Fibroblast of skin of back (primary cell): Measurements from ENCODE around the gene CPLANE2.
"Not testable (repeated sequence)": the region's sequence is repeated elsewhere in the genome, so short reads cannot be mapped to it uniquely, and the experiment has no call there.

Source experiments
- DNase-seq: peaks from one replicate; pipeline ENCODE4 v3.0.0-alpha.2; 2013

Gene CPLANE2

GRCh38 chr1:16208270-16208987 is 28.6 kb downstream of the CPLANE2 start:
- peak; percentile 26 for DNase-seq

- peak; percentile 17 for DNase-seq
Observed at GRCh38 chr1:16207318-16208269, 29.4 kb downstream of the CPLANE2 start.

- peak; percentile 98 for DNase-seq
Observed at GRCh38 chr1:16206547-16207317, 30.3 kb downstream of the CPLANE2 start.

GRCh38 chr1:16205891-16206546 is 31.0 kb downstream of the CPLANE2 start:
- DNase-seq, result no peak

- no peak for DNase-seq
Observed at GRCh38 chr1:16205334-16205671, 31.7 kb downstream of the CPLANE2 start.

- no peak for DNase-seq
Observed at GRCh38 chr1:16204634-16205333, 32.2 kb downstream of the CPLANE2 start.

- no peak for DNase-seq
Observed at GRCh38 chr1:16204216-16204615, 32.8 kb downstream of the CPLANE2 start.

GRCh38 chr1:16203550-16203949 is 33.4 kb downstream of the CPLANE2 start:
- no peak for DNase-seq

GRCh38 chr1:16202281-16203210 is 34.4 kb downstream of the CPLANE2 start:
- DNase-seq, result no peak

- DNase-seq, result no peak
Observed at GRCh38 chr1:16199700-16200099, 37.3 kb downstream of the CPLANE2 start.

GRCh38 chr1:16199157-16199501 is 37.9 kb downstream of the CPLANE2 start:
- no peak for DNase-seq

- no peak for DNase-seq
Observed at GRCh38 chr1:16198444-16199156, 38.4 kb downstream of the CPLANE2 start.

GRCh38 chr1:16196874-16197273 is 40.1 kb downstream of the CPLANE2 start:
- no peak for DNase-seq

- not testable (repeated sequence) for DNase-seq
Observed at GRCh38 chr1:16196139-16196538, 40.8 kb downstream of the CPLANE2 start.

- DNase-seq, result no peak
Observed at GRCh38 chr1:16195518-16195905, 41.5 kb downstream of the CPLANE2 start.

- peak; percentile 58 for DNase-seq
Observed at GRCh38 chr1:16191916-16192546, 45.0 kb downstream of the CPLANE2 start.

- DNase-seq, result no peak
Observed at GRCh38 chr1:16191309-16191708, 45.7 kb downstream of the CPLANE2 start.

- no peak for DNase-seq
Observed at GRCh38 chr1:16189921-16190621, 46.9 kb downstream of the CPLANE2 start.

GRCh38 chr1:16189003-16189402 is 48.0 kb downstream of the CPLANE2 start:
- DNase-seq, result no peak
